HEK293 (cell line): ENCODE results near the gene LMAN2L.

ENCODE experiments used
- ATF2 ChIP-seq: fragments of 450-650 bp; formaldehyde crosslinking; IDR thresholded peaks from 2 replicates; pipeline ENCODE4 v1.5.1; 2016; ENCODE audit warnings: missing biosample characterization, missing genetic modification characterization, low read depth
- GLI4 ChIP-seq: fragments of 450-650 bp; formaldehyde crosslinking; IDR thresholded peaks from 2 replicates; pipeline ENCODE4 v1.5.1; 2016; ENCODE audit warnings: missing biosample characterization, missing genetic modification characterization
- KLF17 ChIP-seq: fragments of 450-650 bp; formaldehyde crosslinking; IDR thresholded peaks from 2 replicates; pipeline ENCODE4 v1.5.1; 2016; ENCODE audit warnings: missing biosample characterization, missing genetic modification characterization
- SP2 ChIP-seq: fragments of 450-650 bp; formaldehyde crosslinking; IDR thresholded peaks from 2 replicates; pipeline ENCODE4 v1.5.1; 2016; ENCODE audit warnings: missing biosample characterization, missing genetic modification characterization
- YY1 ChIP-seq: fragments of 450-650 bp; formaldehyde crosslinking; IDR thresholded peaks from 2 replicates; pipeline ENCODE4 v1.5.1; 2018; ENCODE audit warnings: missing biosample characterization, missing genetic modification characterization
- ZNF23 ChIP-seq: fragments of 450-650 bp; formaldehyde crosslinking; IDR thresholded peaks from 2 replicates; pipeline ENCODE4 v1.5.1; 2016; ENCODE audit warnings: missing biosample characterization, missing genetic modification characterization, borderline replicate concordance
- ZNF274 ChIP-seq, 2 experiments: fragments of 200-500 bp in 1 of 2; fragments of 450-650 bp in 1 of 2; sonication (Bioruptor generic) in 1 of 2; formaldehyde crosslinking in 1 of 2; IDR thresholded peaks; 2 replicates each; pipeline versions ENCODE4 v1.5.1 to v1.6.1; 2014 to 2016; ENCODE audit warnings: borderline replicate concordance in 1 of 2, inconsistent platforms in 1 of 2, low read length in 1 of 2, missing biosample characterization in 1 of 2, missing genetic modification characterization in 1 of 2
- ZNF426 ChIP-seq: fragments of 450-650 bp; formaldehyde crosslinking; IDR thresholded peaks from 2 replicates; pipeline ENCODE4 v1.5.1; 2017; ENCODE audit warnings: missing biosample characterization, missing genetic modification characterization, mild to moderate bottlenecking, inconsistent platforms, moderate library complexity
- ZNF433 ChIP-seq: fragments of 450-650 bp; formaldehyde crosslinking; IDR thresholded peaks from 2 replicates; pipeline ENCODE4 v1.5.1; 2016; ENCODE audit warnings: missing biosample characterization, missing genetic modification characterization, low read depth
- ZNF510 ChIP-seq: fragments of 450-650 bp; formaldehyde crosslinking; IDR thresholded peaks from 2 replicates; pipeline ENCODE4 v1.5.1; 2018; ENCODE audit warnings: mild to moderate bottlenecking, missing genetic modification characterization, missing biosample characterization; ENCODE audit not compliant: insufficient replicate concordance
- ZNF704 ChIP-seq: fragments of 450-650 bp; formaldehyde crosslinking; IDR thresholded peaks from 2 replicates; pipeline ENCODE4 v1.5.1; 2016; ENCODE audit warnings: missing biosample characterization, missing genetic modification characterization
- ZNF777 ChIP-seq: fragments of 450-650 bp; formaldehyde crosslinking; IDR thresholded peaks from 2 replicates; pipeline ENCODE4 v1.5.1; 2017; ENCODE audit warnings: missing biosample characterization, missing genetic modification characterization, borderline replicate concordance
- TF ChIP-seq, protein P1 (sequence below): fragments of 450-650 bp; formaldehyde crosslinking; IDR thresholded peaks from 2 replicates; pipeline ENCODE4 v1.5.1; 2016; ENCODE audit warnings: missing biosample characterization, missing genetic modification characterization
- TF ChIP-seq, protein P2 (sequence below): fragments of 450-650 bp; formaldehyde crosslinking; optimal IDR thresholded peaks from 2 replicates; pipeline ENCODE3; 2016; ENCODE audit warnings: missing biosample characterization, mild to moderate bottlenecking, missing genetic modification characterization

DNA sequence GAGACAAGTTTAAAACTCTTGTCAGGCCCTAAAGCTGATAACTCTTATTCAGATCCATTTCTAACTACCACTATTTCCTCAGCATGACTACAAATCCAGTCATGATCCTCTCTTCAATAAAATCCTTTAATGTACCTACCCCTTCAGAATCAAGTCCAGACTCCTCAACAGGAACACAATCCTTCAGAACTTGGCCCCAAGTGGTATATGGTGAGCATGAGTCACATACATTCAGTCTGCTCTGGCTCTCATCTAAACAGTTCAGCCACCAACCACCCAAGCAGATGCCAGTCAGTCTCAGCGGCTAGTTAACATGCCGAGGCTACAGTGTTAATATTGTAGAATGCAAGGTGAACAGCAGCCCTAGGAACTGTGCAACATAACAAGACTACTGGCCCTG lies 9.7 kb downstream of the LMAN2L start:
- no peak for TF ChIP-seq ZNF426 (tag by site-specific recombination)
- TF ChIP-seq, protein P1, sequence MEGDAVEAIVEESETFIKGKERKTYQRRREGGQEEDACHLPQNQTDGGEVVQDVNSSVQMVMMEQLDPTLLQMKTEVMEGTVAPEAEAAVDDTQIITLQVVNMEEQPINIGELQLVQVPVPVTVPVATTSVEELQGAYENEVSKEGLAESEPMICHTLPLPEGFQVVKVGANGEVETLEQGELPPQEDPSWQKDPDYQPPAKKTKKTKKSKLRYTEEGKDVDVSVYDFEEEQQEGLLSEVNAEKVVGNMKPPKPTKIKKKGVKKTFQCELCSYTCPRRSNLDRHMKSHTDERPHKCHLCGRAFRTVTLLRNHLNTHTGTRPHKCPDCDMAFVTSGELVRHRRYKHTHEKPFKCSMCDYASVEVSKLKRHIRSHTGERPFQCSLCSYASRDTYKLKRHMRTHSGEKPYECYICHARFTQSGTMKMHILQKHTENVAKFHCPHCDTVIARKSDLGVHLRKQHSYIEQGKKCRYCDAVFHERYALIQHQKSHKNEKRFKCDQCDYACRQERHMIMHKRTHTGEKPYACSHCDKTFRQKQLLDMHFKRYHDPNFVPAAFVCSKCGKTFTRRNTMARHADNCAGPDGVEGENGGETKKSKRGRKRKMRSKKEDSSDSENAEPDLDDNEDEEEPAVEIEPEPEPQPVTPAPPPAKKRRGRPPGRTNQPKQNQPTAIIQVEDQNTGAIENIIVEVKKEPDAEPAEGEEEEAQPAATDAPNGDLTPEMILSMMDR (tag by site-specific recombination): no peak
- TF ChIP-seq YY1: no peak
- TF ChIP-seq ZNF777 (tag by site-specific recombination): no peak
- TF ChIP-seq SP2 (tag by site-specific recombination): no peak
- TF ChIP-seq ZNF433 (tag by site-specific recombination): no peak
- no peak for TF ChIP-seq ZNF510 (tag by site-specific recombination)
- TF ChIP-seq GLI4 (tag by site-specific recombination): no peak
- no peak for TF ChIP-seq KLF17
- TF ChIP-seq ATF2 (tag by site-specific recombination): no peak
- no peak for TF ChIP-seq ZNF274 (IDR thresholded peaks at IDR 0.05; ENCODE audit: low read length)
- TF ChIP-seq ZNF274 (tag by site-specific recombination; IDR thresholded peaks at IDR 0.05; ENCODE audit: borderline replicate concordance): no peak
- no peak for TF ChIP-seq ZNF23
- no peak for TF ChIP-seq ZNF704
- TF ChIP-seq, protein P2, sequence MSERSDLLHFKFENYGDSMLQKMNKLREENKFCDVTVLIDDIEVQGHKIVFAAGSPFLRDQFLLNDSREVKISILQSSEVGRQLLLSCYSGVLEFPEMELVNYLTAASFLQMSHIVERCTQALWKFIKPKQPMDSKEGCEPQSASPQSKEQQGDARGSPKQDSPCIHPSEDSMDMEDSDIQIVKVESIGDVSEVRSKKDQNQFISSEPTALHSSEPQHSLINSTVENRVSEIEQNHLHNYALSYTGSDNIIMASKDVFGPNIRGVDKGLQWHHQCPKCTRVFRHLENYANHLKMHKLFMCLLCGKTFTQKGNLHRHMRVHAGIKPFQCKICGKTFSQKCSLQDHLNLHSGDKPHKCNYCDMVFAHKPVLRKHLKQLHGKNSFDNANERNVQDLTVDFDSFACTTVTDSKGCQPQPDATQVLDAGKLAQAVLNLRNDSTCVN (tag by site-specific recombination): no peak
